GM19467 (cell line): ENCODE data around the gene MPP1.

ENCODE experiments used
- ATAC-seq: cut with Tn5 transposase; IDR thresholded peaks from one replicate; pipeline ENCODE4 v1.9.1; 2021; ENCODE audit warnings: mild to moderate bottlenecking, moderate library complexity; ENCODE audit not compliant: unreplicated experiment

The MPP1 gene

GRCh38 chrX:154813801-154814200 lies 8.5 kb upstream of the MPP1 start:
- ATAC-seq: no peak

GRCh38 chrX:154812341-154813101 lies 7.2 kb upstream of the MPP1 start:
- ATAC-seq: no peak

GRCh38 chrX:154809939-154810665 lies 4.8 kb upstream of the MPP1 start:
- no peak for ATAC-seq

- no peak for ATAC-seq
Observed at GRCh38 chrX:154806837-154807501, 1.7 kb upstream of the MPP1 start.

- no peak for ATAC-seq
Observed at GRCh38 chrX:154805696-154806091, 409 bp upstream of the MPP1 start.

GRCh38 chrX:154804261-154804956 lies 876 bp downstream of the MPP1 start:
- no peak for ATAC-seq

GRCh38 chrX:154802947-154803346 lies 2.3 kb downstream of the MPP1 start:
- ATAC-seq: no peak

GRCh38 chrX:154800478-154801210 lies 4.6 kb downstream of the MPP1 start:
- ATAC-seq: no peak

- no peak for ATAC-seq
Observed at GRCh38 chrX:154799556-154800348, 5.5 kb downstream of the MPP1 start.

GRCh38 chrX:154797006-154797405 lies 8.3 kb downstream of the MPP1 start:
- no peak for ATAC-seq

- no peak for ATAC-seq
Observed at GRCh38 chrX:154795016-154795415, 10.3 kb downstream of the MPP1 start.

GRCh38 chrX:154793084-154793795 lies 12.0 kb downstream of the MPP1 start:
- no peak for ATAC-seq

- ATAC-seq: no peak
Observed at GRCh38 chrX:154791939-154792338, 13.3 kb downstream of the MPP1 start.

GRCh38 chrX:154791467-154791866 lies 13.8 kb downstream of the MPP1 start:
- no peak for ATAC-seq

- no peak for ATAC-seq
Observed at GRCh38 chrX:154785716-154786115, 19.6 kb downstream of the MPP1 start.

- ATAC-seq: no peak
Observed at GRCh38 chrX:154784149-154784995, 20.9 kb downstream of the MPP1 start.

GRCh38 chrX:154780968-154781367 lies 24.3 kb downstream of the MPP1 start:
- no peak for ATAC-seq

- no peak for ATAC-seq
Observed at GRCh38 chrX:154779261-154779660, 26.0 kb downstream of the MPP1 start.
